Tracheal epithelial cell (primary cell): ENCODE data around the gene SPACA1. TPM values are rescaled to one million over a fixed set of nuclear protein-coding genes. Genes with fewer than 3 reads are reported as not detected.

Experiments used
- total RNA-seq: library from RNA; depleted of rRNA; stranded (reverse); fragments of >200 nt; gene quantifications from 2 replicates; pipeline ENCODE4 v1.2.1, GENCODE V29; 2014

SPACA1 gene
- not detected in 2 replicates for total RNA-seq

GRCh38 chr6:88047510-88048150 is at the start of gene SPACA1:
Gene SPACA1, plus strand, starts transcription at chr6:88047841. Its CDS starts 65 bp downstream, at chr6:88047906.

Other genes starting within 250 kb of the SPACA1 start
- 0.72 TPM in 1 of 2 replicates, not detected in the other for gene CNR1, start 118.5 kb downstream of the SPACA1 start, total RNA-seq